Measurements from ENCODE around the gene DDX31. TPM values are rescaled to one million over a fixed set of nuclear protein-coding genes. Genes with fewer than 3 reads are reported as not detected.
"Not testable (repeated sequence)": the region's sequence is repeated elsewhere in the genome, so short reads cannot be mapped to it uniquely, and the experiment has no call there.

Gene DDX31
- total and polyA plus RNA-seq, 7 donors = 5.5 to 12.4 (median 8.6) TPM

- intact Hi-C loops (cut with DNase I) = no loop called here
- no peak for ATAC-seq
- no peak for DNase-seq
- no peak for TF ChIP-seq CTCF (IDR thresholded peaks at IDR 0.05)
- Histone ChIP-seq H3K9me3 (no peaks in the 10 kb centered on the region), H3K36me3 (ENCODE audit: insufficient read depth in 1 of 2, low read depth in 1 of 2) (no peaks in the 10 kb centered on the region), H3K4me1 (no peaks in the 10 kb centered on the region), H3K4me3 (no peak overlapping the region), H3K27ac (no peak overlapping the region), H3K27me3 (ENCODE audit: insufficient read depth in 3 of 3, low read length in 2 of 3) (peaks cover 0 to 20% (median 2%) of the 10 kb centered on the region in 3 donors)
- WGBS, 3 donors = 65 to 79% (median 70%) methylated on average over 5 of the region's 5 CpGs
Observed at GRCh38 chr9:132712753-132713152, 43.0 kb upstream of the DDX31 start.

GRCh38 chr9:132711846-132712245 lies 42.1 kb upstream of the DDX31 start:
- 84 to 89% (median 84%) methylated on average over 3 of the region's 3 CpGs for WGBS, 3 donors
- no peak overlapping the region for H3K4me3 ChIP-seq
- intact Hi-C loops (cut with DNase I) = no loop called here
- no peaks in the 10 kb centered on the region for H3K9me3 ChIP-seq
- H3K36me3 ChIP-seq (ENCODE audit: insufficient read depth in 1 of 2, low read depth in 1 of 2) = no peaks in the 10 kb centered on the region
- ATAC-seq = no peak
- DNase-seq = no peak
- H3K4me1 ChIP-seq = no peaks in the 10 kb centered on the region
- TF ChIP-seq CTCF (IDR thresholded peaks at IDR 0.05) = no peak
- peaks cover 0 to 14% (median 2%) of the 10 kb centered on the region in 3 donors for H3K27me3 ChIP-seq (ENCODE audit: insufficient read depth in 3 of 3, low read length in 2 of 3)
- H3K27ac ChIP-seq = no peak overlapping the region

- H3K27me3 ChIP-seq (ENCODE audit: insufficient read depth in 3 of 3, low read length in 2 of 3) = peaks cover 0 to 16% (median 2%) of the 10 kb centered on the region in 3 donors
- H3K9me3 ChIP-seq; H3K36me3 ChIP-seq (ENCODE audit: insufficient read depth in 1 of 2, low read depth in 1 of 2); DNase-seq; H3K4me3 ChIP-seq; ATAC-seq; H3K4me1 ChIP-seq; intact Hi-C loops (cut with DNase I); H3K27ac ChIP-seq: not testable (repeated sequence)
- 91 to 96% (median 92%) methylated on average over 5 of the region's 5 CpGs for WGBS, 3 donors
Observed at GRCh38 chr9:132711152-132711551, 41.4 kb upstream of the DDX31 start.

- ATAC-seq (no peak), DNase-seq (no peak)
- Histone ChIP-seq H3K27me3 (ENCODE audit: insufficient read depth in 3 of 3, low read length in 2 of 3) (peaks cover 0 to 20% (median 2%) of the 10 kb centered on the region in 3 donors), H3K4me3 (no peak overlapping the region), H3K27ac (no peak overlapping the region), H3K9me3 (no peaks in the 10 kb centered on the region), H3K4me1 (no peaks in the 10 kb centered on the region), H3K36me3 (ENCODE audit: insufficient read depth in 1 of 2, low read depth in 1 of 2) (no peaks in the 10 kb centered on the region)
- TF ChIP-seq CTCF (IDR thresholded peaks at IDR 0.05) = no peak
- 74 to 81% (median 75%) methylated on average over 6 of the region's 6 CpGs for WGBS, 3 donors
- intact Hi-C loops (cut with DNase I) = no loop called here
Observed at GRCh38 chr9:132710333-132710732, 40.5 kb upstream of the DDX31 start.

- intact Hi-C loops (cut with DNase I) = no loop called here
- no peaks in the 10 kb centered on the region for H3K9me3 ChIP-seq
- H3K27ac ChIP-seq = no peak overlapping the region
- no peak for ATAC-seq
- 82 to 86% (median 84%) methylated on average over 23 of the region's 23 CpGs for WGBS, 3 donors
- peaks cover 0 to 20% (median 2%) of the 10 kb centered on the region in 3 donors for H3K27me3 ChIP-seq (ENCODE audit: insufficient read depth in 3 of 3, low read length in 2 of 3)
- H3K4me1 ChIP-seq = no peaks in the 10 kb centered on the region
- H3K4me3 ChIP-seq = no peak overlapping the region
- no peak for TF ChIP-seq CTCF (IDR thresholded peaks at IDR 0.05)
- DNase-seq = no peak
- H3K36me3 ChIP-seq (ENCODE audit: insufficient read depth in 1 of 2, low read depth in 1 of 2) = no peaks in the 10 kb centered on the region
Observed at GRCh38 chr9:132708769-132709430, 39.1 kb upstream of the DDX31 start.
